DND-41 (cell line): Measurements from ENCODE around the gene OR56A4.

Experiments
- CTCF ChIP-seq: IDR thresholded peaks from 2 replicates; pipeline ENCODE4 v1.5.1; 2012; ENCODE audit warnings: borderline replicate concordance, low read length, moderate library complexity, mild to moderate bottlenecking; ENCODE audit not compliant: poor library complexity, severe bottlenecking; ENCODE audit errors: extremely low read depth
- EZH2 ChIP-seq: IDR thresholded peaks from 3 replicates; pipeline ENCODE4 v1.6.1; 2012; ENCODE audit warnings: borderline replicate concordance, low read depth, mild to moderate bottlenecking, moderate library complexity, low read length, inconsistent platforms; ENCODE audit not compliant: severe bottlenecking

GRCh38 chr11:6055569-6055968 lies 48.8 kb upstream of the OR56A4 start:
- TF ChIP-seq CTCF = no peak
- no peak for TF ChIP-seq EZH2
